GM18505 (cell line): ENCODE measurements around the gene TLE2.

Experiments used
- ATAC-seq: cut with Tn5 transposase; IDR thresholded peaks from one replicate; pipeline ENCODE4 v1.9.1; 2021; ENCODE audit not compliant: unreplicated experiment
- POLR2A ChIP-seq: IDR thresholded peaks from 4 replicates; pipeline ENCODE4 v1.6.1; 2011; ENCODE audit warnings: borderline replicate concordance; ENCODE audit not compliant: insufficient read depth, insufficient read length; ENCODE audit errors: extremely low read depth

TLE2 gene

DNA sequence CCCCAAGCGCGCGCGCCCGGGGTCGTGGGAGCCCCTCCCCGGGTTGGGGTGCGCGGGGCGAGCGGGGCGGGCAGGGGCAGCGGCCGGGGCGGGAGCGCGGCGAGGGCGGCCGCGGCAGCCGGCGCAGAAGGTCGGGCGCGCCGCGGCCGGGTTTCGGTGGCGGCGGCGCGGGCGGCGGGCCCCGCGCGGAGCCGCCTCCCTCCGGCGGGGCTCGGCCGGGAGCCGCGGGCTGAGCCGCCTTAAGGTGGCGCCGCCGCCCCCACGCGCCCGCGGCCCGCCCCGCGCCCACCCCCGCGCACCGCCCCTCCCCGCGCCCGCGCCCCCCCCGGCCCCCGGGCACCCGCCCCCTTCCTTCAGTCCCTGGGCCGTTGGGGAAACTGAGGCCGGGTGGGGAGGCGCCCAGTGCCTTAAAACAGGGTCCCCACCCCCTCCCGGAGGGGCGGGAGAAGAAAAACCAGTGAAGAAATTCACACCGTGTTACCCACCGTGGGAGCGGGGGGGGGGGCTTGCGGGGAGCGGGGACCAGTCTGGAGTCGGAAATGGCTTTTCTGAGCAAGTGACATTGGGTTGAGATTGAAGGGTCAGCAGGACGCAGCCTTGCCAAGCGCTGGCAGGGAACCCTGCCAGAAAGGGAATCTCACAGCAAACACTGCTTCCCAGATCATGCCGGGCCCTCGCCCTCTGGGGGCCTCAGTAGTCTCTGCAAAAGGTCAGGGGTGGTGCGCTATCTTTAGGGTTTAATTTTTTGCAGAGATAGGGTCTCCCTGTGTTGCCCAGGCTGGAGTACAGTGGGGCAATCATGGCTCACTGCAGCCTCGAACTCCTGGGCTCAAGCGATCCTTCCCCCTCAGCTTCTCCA is at the start of gene TLE2:
TSS of gene TLE2 (minus strand) at position 216 of the 859 bp plus-strand sequence. CDS start 376 bp downstream, outside the sequence.
- no peak for TF ChIP-seq POLR2A
- no peak for ATAC-seq

DNA sequence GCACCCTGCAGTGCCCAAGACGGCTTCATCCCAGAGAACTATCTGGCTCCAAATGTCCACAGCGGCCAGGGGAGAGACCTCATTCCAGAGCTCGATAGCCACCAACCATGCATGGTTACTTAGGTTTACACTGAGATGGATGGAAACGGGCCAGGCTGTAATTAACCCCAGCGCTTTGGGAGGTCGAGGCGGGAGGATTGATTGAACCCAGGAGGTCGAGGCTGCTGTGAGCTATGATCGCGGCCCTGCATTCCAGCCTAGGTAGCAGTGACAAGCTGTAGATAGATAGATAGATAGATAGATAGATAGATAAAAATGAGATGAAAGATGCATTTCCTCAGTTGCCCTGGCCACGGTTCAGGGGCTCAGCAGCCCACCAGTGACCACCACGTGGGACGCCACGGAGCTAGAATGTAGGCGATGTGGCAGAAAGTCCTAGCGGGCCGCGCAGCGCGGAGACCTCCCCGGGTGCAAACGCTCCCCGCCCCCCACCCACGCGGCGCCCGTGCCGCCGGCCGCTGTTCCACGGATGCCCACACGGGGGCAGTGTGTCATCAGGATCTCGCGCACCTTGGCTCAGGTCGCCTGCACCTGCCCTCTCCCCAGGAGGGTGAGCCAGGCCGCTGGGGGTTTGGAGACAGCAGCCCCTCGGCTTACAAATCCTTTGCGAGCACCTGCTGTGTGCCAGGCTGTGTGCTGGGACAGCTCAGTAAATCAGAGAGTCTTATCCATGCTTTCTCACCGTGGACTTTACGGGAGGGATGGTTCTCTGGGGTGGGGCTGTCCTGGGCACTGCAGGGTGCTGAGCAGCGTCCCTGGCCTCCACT is 46.7 kb upstream of the TLE2 start:
- ATAC-seq = no peak

DNA sequence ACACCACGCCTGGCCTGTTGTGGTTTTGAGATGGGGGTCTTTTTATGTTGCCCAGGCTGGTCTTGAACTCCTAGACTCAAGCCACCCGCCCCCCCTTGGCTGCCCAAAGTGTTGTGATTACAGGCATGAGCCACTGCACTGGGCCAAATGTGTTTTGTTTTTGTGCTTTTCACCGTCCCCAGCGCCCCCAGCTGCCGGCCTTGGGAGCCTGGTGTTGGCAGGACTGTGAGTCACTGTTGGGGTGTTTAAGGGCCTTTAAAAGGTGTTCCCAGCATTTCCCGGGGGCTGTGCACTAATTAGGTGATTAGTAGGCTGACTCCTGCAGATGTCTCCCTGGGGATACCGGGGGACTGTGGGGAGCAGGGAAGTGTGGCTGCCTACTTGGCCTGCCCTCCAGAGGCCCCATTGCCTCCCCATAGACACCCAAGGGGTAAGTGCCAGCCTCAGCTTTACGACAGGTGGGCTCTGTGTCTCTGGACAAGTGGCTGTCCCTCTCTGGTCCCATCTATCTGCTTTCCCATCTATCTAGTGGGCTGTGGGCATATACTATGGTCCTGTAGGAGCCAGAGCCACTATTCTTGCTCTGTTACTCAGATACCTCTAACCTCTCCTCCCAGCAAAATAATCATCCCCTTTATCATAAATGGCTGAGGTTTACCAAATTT is 45.0 kb upstream of the TLE2 start:
- TF ChIP-seq POLR2A = no peak
- ATAC-seq = no peak

More for the DNA sequence above, 46.7 kb upstream of the TLE2 start:
- TF ChIP-seq POLR2A = no peak

DNA sequence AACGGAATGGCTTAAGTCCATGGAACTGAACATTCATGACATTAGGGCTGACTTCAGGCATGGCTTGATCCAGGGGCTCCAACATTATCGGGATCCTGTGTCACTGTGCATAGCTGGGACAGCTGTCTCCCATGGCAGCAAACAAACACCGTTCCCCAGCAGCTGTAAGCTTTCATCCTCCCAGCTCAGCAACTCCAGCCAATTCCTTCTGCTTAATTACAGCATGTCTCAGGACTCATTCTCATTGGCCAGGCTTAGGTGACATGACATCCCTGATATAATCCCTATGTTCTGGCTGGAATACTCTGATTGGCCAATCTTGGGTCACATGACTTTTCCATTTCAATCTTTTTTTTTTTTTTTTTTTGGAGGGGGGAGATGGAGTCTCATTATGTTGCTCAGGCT is 44.1 kb upstream of the TLE2 start:
- TF ChIP-seq POLR2A = no peak
- no peak for ATAC-seq

DNA sequence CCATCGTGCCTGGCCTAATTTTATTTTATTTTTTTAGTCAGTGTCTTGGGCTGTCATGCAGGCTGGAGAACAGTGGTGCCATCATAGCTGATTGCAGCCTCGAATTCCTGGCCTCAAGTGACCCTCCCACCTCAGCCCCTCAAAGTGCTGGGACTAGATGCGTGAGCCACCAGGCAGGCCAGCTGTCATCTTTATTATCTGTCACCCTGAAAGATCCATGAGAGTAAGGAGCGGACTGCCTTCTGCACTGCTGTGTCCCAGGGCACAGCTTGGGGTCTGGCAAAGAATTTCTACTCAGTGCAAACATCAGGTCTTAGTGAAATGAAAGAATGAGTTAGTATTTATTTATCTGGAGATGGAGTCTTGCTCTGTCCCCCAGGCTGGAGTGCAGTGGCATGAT is 42.7 kb upstream of the TLE2 start:
- no peak for ATAC-seq
- TF ChIP-seq POLR2A = no peak

DNA sequence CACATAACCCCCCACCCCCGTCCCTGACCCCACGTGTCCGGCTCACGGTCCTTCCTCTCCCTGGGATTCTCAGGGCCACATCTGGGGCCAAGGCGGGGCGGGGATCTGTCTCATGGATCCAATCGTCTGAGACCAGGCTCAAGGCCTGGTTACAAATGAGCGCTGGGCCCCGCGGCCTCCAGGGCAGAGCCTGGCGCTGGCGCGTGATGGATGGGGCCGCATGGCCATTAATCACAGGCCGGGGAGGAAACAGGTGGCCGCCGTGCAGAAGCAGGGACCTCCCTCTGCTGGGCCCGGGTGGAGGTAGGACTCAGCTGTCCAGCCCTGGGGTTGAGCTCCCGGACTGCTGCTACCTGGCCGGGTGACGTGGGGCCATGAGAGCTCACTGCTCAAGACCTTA is 39.0 kb upstream of the TLE2 start:
- TF ChIP-seq POLR2A = no peak
- ATAC-seq = no peak

DNA sequence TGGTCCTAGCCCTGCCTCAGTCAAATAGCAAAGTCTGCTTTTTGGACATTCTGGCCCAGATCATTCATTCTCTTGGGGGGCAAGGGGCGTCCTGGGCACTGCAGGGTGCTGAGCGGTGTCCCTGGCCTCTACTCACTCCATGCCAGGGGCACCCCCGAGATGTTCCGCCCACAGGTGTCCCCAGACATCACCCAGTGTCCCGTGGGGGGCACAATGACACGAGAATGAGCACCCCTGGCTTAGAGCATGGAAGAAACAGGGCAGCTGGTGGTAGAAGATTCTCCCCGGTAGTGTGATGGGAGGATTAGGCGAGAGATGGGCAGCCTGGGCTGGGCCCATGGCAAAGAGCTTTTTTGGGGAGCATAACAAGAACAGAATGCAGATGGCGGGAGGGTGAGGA is 38.5 kb upstream of the TLE2 start:
- ATAC-seq = no peak
- TF ChIP-seq POLR2A = no peak

DNA sequence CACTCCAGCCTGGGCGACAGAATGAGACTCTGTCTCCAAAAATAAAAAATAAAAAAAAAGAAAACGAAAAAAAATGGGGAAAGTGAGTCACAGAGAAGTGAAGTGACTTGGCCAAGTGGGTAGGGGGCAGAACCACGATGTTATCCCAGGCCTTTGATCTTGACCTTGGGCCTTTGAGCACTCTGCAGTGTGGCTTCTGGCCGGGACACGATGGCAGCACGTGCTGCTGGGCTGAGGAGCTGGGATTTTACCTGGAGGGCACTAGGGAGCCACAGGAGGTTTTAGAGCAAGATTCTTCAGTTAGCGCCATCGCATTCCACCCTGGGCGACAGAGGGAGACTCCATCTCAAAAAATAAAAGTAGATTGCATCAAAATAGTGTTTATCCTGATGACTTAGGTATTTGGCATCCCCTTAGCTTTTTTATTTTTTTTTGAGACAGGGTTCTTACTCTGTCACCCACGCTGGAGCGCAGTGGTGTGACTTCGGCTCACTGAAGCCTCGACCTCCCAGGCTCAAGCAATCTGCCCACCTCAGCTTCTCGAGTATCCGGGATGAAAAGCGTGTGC is 37.5 kb upstream of the TLE2 start:
- no peak for ATAC-seq

DNA sequence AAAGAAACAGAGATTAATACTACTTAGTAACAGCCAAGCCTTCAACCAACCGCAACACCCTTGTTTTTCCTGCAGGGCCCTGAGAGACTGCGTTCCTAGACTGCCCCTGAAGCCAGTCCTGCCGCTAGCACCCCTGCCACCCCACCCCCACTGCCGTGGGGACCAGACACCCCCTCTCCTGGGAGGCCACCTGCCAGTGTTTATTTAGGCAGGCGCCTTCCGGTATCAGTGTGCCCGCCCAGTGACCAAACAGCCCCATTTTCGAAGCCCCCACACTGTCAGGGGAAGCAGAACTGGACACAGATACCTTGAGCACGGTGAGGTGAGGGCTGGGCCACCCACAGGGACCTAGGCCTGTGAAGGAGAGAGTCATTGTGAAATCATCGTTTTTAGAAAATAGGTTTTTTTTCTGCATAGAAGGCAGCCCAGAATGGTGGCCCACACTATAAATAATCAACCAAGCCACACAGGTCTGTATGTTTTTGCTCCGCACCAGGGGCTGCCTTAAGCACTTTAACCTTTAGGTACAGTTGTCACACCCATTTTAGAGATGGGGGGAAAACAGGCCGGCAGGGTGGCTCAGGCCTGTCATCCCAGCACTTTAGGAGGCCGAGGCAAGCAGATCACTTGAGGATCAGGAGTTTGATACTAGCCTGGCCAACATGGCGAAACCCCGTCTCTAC is 36.7 kb upstream of the TLE2 start:
- ATAC-seq = no peak
- TF ChIP-seq POLR2A = no peak

More for the DNA sequence above, 37.5 kb upstream of the TLE2 start:
- no peak for TF ChIP-seq POLR2A

DNA sequence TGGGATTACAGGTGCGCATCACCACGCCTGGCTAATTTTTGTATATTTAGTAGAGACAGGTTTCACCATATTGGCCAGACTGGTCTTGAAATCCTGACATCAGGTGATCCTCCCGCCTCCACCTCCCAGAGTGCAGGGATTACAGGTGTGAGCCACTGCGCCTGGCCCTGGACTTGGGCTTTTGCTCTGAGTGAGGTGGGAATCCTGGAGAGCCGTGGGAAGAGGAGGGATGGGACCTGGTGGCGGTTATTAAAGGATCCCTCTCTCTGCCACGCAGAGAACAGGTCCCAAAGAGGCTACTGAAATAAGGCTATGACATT is 34.9 kb upstream of the TLE2 start:
- no peak for ATAC-seq
- TF ChIP-seq POLR2A = no peak

DNA sequence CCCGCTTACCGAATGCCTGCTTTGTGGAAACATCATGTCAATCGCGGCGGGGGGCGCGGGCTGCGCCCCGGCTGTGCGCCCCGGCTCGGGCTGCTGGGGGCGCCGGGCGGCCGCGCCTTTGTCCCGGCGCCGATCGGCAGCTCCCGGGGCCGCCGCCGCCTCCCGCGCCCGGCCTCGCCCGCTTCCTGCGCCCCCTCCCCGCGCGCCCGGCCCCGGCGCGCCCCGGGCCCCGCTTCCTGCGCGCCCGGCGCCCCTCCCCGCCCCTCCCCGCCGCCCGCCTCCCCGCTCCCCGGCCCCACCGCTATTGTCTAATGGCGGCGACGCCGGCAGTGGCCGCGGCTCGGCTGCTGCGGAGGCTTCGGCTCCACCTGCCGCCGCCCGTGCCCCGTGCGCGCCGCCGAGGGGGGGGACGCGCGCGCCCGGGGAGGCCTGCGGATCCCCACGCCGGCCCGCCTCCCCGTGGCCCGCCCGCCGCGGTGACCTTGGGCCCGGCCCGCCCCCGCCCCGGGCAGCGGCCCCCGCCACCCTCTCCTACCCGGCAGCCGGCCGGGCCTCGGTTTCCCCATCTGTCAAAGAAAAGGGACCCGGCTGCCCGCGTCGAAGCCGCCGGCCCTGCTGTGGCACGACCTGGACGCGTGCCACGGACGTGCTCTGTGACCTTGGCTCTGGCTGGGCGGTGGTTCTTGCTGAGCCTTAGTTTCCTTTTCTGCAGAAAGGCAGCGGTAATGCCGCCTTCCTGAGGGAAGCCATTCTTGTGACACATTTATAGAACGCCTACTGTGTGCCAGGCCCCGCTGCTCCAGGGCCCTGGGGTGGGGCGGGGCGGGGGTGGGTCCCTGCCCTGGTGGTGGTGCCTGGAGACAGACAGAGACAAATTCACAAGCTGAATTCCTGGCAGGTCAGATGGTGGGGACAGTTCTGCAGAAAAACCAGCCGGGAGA is 33.4 kb upstream of the TLE2 start, which contains the start of gene TLE5:
TSS of gene TLE5 (minus strand) at position 331 of the 941 bp plus-strand sequence. CDS start at position 36, 295 bp downstream.
- peak; percentile 65 for TF ChIP-seq POLR2A
- ATAC-seq = no peak
